HG03432 (cell line): ENCODE data around the gene MEOX2.

ENCODE experiments used
- ATAC-seq: cut with Tn5 transposase; IDR thresholded peaks from one replicate; pipeline ENCODE4 v1.9.1; 2021; ENCODE audit warnings: mild to moderate bottlenecking, moderate library complexity; ENCODE audit not compliant: unreplicated experiment

The MEOX2 gene

GRCh38 chr7:15681631-15682030, 4.9 kb downstream of the MEOX2 start:
- ATAC-seq, result no peak

GRCh38 chr7:15681186-15681585, 5.3 kb downstream of the MEOX2 start:
- no peak for ATAC-seq

GRCh38 chr7:15680446-15680845, 6.0 kb downstream of the MEOX2 start:
- ATAC-seq, result no peak

GRCh38 chr7:15679306-15679705, 7.2 kb downstream of the MEOX2 start:
- no peak for ATAC-seq

GRCh38 chr7:15678653-15679052, 7.8 kb downstream of the MEOX2 start:
- ATAC-seq, result no peak

- no peak for ATAC-seq
Measured at GRCh38 chr7:15675379-15675778, 11.1 kb downstream of the MEOX2 start.

- ATAC-seq, result no peak
Measured at GRCh38 chr7:15674586-15674985, 11.9 kb downstream of the MEOX2 start.

- no peak for ATAC-seq
Measured at GRCh38 chr7:15669443-15670090, 16.9 kb downstream of the MEOX2 start.

- ATAC-seq, result no peak
Measured at GRCh38 chr7:15667991-15668390, 18.5 kb downstream of the MEOX2 start.

- ATAC-seq, result no peak
Measured at GRCh38 chr7:15662451-15662850, 24.0 kb downstream of the MEOX2 start.

- no peak for ATAC-seq
Measured at GRCh38 chr7:15658247-15658646, 28.2 kb downstream of the MEOX2 start.

- ATAC-seq, result no peak
Measured at GRCh38 chr7:15652776-15653290, 33.6 kb downstream of the MEOX2 start.

- ATAC-seq, result no peak
Measured at GRCh38 chr7:15651693-15652092, 34.8 kb downstream of the MEOX2 start.

- ATAC-seq, result no peak
Measured at GRCh38 chr7:15650787-15651186, 35.7 kb downstream of the MEOX2 start.

- ATAC-seq, result no peak
Measured at GRCh38 chr7:15648461-15648961, 38.0 kb downstream of the MEOX2 start.

GRCh38 chr7:15647309-15647708, 39.2 kb downstream of the MEOX2 start:
- ATAC-seq, result no peak

GRCh38 chr7:15643000-15643705, 43.3 kb downstream of the MEOX2 start:
- ATAC-seq, result no peak

GRCh38 chr7:15628876-15629275, 57.6 kb downstream of the MEOX2 start:
- no peak for ATAC-seq

- no peak for ATAC-seq
Measured at GRCh38 chr7:15626041-15626440, 60.4 kb downstream of the MEOX2 start.

- ATAC-seq, result no peak
Measured at GRCh38 chr7:15625466-15625865, 61.0 kb downstream of the MEOX2 start.

- ATAC-seq, result no peak
Measured at GRCh38 chr7:15621468-15621867, 65.0 kb downstream of the MEOX2 start.

- no peak for ATAC-seq
Measured at GRCh38 chr7:15620491-15621185, 65.8 kb downstream of the MEOX2 start.
